HG02938 (cell line): ENCODE data around the gene IRF5.

ENCODE experiments used
- ATAC-seq: cut with Tn5 transposase; IDR thresholded peaks from one replicate; pipeline ENCODE4 v1.9.1; 2021; ENCODE audit warnings: mild to moderate bottlenecking, moderate library complexity; ENCODE audit not compliant: unreplicated experiment

Gene IRF5, protein sequence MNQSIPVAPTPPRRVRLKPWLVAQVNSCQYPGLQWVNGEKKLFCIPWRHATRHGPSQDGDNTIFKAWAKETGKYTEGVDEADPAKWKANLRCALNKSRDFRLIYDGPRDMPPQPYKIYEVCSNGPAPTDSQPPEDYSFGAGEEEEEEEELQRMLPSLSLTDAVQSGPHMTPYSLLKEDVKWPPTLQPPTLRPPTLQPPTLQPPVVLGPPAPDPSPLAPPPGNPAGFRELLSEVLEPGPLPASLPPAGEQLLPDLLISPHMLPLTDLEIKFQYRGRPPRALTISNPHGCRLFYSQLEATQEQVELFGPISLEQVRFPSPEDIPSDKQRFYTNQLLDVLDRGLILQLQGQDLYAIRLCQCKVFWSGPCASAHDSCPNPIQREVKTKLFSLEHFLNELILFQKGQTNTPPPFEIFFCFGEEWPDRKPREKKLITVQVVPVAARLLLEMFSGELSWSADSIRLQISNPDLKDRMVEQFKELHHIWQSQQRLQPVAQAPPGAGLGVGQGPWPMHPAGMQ

GRCh38 chr7:128937647-128938543 is at the start of gene IRF5:
IRF5 (plus strand) TSS chr7:128937927; CDS start chr7:128942082, 4,155 bp downstream.
- ATAC-seq: no peak

- ATAC-seq: no peak
Measured at GRCh38 chr7:128888039-128888755, 49.5 kb upstream of the IRF5 start.

- ATAC-seq: no peak
Measured at GRCh38 chr7:128888756-128889095, 49.0 kb upstream of the IRF5 start.

- no peak for ATAC-seq
Measured at GRCh38 chr7:128889121-128889520, 48.6 kb upstream of the IRF5 start.

DNA sequence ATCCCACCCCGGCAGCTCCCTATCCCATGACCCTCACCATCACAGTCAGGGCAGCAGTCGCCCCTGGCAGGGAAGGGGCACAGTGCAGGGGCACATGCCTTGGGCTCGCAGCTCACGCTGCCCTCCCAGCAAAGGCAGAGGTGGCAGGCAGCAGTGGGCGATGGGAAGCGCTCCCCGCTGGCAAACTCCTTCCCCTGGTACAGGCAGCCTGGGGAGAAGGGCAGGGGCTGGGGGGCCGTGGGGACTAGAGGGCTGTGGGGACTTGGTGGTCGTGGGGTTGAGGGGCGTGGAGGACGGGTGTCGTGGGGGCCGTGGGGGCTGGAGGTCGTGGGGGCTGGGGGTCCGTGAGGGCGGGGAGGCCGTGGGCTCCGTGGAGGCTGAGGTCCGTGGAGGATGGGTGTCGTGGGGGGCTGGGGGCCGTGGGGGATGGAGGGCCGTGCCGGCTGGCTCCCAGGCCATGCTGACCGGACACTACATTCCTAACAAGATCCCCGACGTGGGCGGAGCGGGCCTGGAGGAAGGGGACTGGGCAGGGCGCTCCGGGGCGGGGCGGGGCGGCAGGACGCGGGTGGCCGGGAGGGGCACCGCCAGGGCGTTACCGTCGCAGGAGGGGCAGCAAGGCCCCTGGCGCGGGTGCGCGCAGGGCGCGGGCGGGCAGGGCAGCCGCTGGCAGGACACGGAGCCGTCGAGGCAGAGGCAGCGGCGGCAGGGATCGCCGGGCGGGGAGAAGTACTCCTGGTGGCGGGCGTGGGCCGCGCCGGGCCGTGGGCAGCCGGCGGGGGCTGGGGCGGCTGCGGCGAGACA is 47.2 kb upstream of the IRF5 start:
- no peak for ATAC-seq

DNA sequence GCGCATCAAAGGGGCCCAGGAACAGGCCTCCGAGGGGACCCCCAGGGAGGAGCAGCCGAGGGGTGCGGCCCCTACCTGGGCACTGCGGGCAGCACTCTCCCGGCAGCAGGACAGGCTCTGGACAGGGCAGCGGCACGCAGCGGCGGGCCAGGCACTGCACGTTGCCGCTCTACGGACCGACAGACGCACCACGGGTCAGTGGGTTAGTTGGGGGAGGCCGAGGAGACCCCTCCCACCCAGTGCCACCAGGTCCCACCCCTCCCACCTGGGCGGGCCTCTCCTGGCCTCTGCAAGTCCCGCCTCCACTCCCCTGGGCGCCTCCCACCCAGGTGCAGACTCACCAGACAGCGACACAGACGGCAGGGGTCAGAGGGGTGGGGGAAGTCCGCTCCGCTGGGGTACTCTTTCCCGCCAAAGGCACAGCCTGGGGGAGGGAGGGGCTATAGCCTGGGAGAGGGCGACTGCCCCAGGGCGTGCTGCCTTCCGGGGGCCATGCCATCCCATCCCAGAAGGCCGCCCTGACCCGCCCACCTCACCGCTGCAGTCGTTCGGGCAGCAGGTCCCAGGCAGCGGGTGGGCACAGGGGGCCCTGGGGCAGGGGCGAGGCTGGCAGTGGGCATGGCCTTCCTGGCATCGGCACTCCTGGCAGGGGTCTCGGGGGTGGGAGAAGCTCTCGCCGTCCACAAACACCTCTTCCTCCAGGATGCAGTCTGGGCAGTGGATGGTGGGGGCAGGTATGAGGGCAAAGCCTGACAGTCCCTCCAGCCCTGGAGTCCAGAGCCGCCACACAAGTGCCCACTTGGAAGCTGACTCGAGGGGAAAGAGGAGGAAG is 46.4 kb upstream of the IRF5 start:
- no peak for ATAC-seq

GRCh38 chr7:128891942-128892269 is 45.8 kb upstream of the IRF5 start:
- no peak for ATAC-seq

- ATAC-seq: no peak
Measured at GRCh38 chr7:128892521-128893250, 45.0 kb upstream of the IRF5 start.

GRCh38 chr7:128893251-128894100 is 44.3 kb upstream of the IRF5 start:
- ATAC-seq: no peak

DNA sequence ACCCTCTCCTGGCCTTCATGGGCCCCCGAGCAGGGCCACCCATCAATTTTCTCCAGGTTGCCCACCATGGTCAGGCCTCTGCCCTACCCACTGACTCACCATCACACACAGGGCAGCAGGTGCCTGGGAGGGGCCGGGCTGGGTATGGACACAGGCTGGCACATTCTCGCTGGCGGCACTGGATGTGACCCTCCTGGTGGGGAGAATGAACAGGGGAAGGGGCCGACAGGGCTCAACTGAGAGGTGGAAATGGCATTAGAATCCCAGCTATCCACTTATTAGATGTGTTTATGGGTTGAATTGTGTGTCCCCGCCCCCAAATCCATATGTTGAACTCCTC is 43.7 kb upstream of the IRF5 start:
- ATAC-seq: no peak

DNA sequence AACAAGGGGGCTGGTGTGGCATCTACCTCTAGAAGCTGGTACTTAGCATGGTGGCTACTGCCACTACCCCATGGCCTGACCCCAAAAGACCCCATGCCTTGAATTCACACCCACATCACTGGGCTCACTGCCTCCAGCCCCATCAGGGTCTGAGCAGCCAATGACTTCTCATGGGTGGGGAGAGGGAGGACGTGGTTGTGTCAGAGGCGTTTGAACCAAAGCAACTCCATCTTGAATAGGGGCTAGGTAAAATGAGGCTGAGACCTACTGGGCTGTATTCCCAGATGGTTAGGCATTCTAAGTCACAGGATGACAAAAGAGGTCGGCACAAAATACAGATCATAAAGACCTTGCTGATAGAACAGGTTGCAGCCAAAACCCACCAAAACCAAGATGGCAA is 42.4 kb upstream of the IRF5 start:
- no peak for ATAC-seq

DNA sequence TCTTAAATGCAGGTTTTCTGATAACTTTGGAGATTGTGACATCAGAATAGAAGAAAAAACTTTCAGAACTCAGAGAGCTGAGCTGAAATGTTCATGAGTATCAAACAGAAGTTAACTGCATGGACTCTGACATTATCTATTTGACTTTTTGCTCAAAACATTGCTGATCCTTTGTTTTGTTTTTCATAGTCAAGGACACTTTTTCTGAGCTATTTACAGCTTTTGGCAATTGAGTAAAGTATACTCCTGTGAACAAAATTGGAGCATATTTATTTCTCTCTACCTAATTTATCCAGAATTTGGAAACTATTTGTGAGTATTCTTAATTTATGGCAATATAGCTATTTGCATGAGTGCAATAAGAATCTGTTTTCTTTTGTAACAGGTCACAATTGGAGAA is 38.3 kb upstream of the IRF5 start:
- ATAC-seq: no peak

- ATAC-seq: no peak
Measured at GRCh38 chr7:128900237-128900636, 37.5 kb upstream of the IRF5 start.

DNA sequence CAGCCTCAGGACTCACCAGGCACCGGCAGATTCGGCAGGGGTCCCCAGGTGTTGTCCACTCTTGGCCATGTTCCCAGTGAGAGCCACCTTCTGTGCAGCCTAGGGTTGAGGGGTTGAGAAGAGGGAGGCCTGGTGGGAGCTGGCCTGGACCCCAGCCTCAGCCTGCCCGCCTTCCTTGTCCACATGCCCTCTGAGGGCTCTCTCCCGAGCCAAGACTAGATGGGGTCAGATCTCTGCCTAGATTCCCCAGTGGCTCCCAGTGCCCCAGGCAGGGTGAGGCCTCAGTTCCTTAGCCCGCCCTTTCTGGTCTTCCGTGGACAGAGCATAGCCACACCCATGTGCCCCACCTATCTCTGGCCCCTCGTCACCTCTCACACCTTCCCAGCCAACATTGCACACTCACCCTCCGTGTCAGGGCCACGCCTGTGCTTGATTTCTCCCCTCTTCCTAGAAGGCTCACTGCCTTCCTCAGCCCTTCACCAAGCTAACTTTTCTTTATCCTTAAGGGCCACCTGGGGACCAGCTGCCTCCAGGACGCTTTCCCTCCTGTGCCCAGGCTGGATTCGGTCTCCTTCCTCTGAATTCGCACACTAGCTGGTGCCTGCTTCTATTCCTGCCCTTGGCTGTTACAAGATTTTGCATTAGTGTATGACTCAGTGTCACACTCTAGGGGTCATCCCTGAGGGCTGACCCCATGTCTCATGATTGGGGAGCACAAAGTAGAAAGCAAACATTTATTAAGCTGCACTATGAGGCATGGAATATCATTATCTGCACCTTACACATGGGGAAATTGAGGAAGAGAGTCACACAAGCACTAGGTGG is 34.8 kb upstream of the IRF5 start:
- ATAC-seq: no peak

DNA sequence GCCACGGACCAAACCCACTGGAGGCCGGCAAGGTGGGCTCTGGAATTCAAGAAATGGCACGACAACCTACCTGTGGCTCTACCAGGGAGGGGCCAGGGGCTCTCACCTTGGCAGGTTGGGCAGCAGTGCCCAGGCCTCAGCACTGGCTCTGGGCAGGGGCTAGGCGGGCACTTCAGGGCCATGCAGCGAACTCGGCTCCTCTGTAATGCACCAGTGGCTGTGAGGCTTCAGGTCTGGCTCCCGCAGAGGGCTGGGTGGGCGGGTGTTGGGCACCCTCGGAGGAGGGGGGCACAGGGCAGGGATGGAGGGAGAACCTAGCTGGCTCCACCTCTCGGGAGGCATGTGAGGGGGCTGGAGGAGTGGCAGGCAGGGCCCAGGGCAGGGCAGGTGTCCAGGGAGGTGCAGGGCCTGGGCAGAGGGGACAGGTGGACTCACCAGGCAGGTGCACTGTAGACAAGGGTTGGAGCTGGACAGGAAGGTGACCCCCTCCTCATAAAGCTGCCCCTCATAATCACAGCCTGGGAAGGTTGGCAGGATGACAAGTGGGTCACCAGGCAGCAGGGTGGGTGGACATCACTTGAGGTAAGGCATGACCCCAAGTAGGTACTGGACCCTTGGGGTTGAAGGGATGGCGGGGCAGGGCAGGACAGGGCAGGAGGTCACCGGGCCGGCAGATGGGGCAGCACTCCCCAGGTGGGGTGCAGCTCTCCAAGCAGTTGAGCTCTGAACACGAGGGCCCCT is 33.9 kb upstream of the IRF5 start:
- no peak for ATAC-seq

DNA sequence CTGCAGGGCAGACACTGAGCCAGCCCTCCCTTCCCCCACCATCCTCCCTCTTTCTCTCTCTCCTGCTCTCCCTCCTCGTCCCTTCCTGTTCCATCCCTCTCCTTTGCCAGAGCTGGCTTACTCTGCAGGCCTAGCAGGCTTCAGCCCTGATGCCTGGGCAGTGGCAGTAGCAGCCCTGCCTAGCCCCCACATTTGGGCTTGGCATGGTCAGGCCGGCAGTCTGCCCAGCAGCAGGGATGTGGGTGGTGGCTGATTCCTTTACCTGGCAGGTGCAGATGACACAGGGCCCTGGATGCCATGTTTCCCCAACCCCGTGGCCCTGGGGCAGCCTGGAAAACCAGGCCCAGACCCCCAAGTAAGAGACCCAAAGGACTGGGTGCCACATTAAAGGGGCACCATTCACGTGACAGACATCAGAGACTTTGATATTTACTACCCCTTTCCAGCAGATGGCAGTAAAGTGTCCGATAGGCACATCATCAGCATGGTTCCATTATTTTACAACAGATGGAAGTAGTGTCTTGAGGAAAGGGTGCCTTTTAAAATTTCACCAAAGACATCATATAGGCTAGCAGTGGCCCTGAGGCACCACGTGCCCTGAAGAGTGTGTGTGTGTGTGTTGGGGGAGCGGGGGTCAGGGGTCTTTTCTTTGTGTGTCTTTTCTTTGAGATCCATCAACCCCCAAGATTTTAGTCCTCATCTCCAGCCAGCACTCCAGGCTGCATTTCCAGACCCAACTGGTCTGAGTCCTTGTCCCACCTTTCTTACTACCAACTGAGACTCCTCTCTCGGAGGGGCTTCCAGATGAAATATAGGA is 33.1 kb upstream of the IRF5 start:
- no peak for ATAC-seq
